Skin epidermis (tissue), 12 donors: ENCODE results near the gene SPHK2.

ENCODE experiments used
- H3K27ac ChIP-seq, 21 experiments: fragments of 200-600 bp; sonication (generic) in 11 of 21; one replicate each; pipeline ENCODE4 v1.5.0; 2020; ENCODE audit warnings: mild to moderate bottlenecking in 3 of 21, inconsistent platforms in 2 of 21, moderate library complexity in 2 of 21
- H3K4me3 ChIP-seq, 7 experiments: fragments of 200-600 bp; sonication (generic) in 2 of 7; one replicate each; pipeline ENCODE4 v1.5.0; 2020; ENCODE audit warnings: inconsistent platforms in 2 of 7, mild to moderate bottlenecking in 2 of 7, moderate library complexity in 1 of 7

SPHK2 gene

GRCh38 chr19:48603001-48603400, 16.3 kb upstream of the SPHK2 start:
- H3K27ac ChIP-seq = no peak overlapping the region

DNA sequence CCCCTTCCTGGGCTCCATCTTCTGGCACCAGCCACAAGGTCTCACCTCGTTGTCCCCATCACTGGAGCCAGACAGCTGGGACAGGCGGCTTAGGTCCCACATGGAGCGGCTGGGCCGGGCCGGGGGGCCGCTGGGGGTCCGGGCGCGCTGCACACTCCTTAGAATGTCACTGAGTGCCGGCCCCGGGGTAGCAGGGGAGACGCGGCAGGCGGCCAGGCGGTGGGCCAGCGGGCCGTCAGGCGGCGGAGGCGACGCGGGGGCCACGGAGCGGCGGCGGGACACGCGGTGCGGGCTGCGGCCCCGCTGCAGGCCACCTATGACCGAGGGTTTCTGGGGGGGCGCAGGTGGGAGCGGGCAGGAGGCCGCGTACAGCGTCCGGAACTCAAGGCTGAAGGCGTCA, 15.9 kb upstream of the SPHK2 start:
- H3K4me3 ChIP-seq = no peak overlapping the region
- H3K27ac ChIP-seq = no peak overlapping the region

More at GRCh38 chr19:48603001-48603400, 16.3 kb upstream of the SPHK2 start:
- H3K4me3 ChIP-seq = no peak overlapping the region

DNA sequence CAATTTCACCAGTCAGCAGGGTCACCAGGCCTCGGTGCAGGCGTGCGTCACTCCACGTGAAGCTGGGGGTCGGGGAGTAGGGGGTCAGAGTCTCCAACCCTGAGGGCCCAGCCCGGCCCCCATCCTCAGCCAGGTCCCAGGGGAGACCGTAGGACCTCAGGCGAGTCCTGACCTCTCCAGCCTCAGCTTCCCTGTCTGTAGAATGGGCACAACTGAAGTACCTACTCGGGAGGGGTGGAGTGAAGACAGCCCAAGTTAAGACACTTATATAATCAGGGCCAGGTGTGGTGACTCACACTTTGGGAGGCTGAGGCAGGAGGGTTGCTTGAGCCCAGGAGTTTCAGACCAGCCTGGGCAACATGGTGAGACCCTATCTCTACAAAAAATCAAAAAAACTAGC, 15.5 kb upstream of the SPHK2 start:
- no peak overlapping the region for H3K27ac ChIP-seq
- no peak overlapping the region for H3K4me3 ChIP-seq

- Histone ChIP-seq H3K4me3 (no peak within 1 kb of the TSS), H3K27ac (no peak within 1 kb of the TSS)
These were observed 12.6 kb upstream of the SPHK2 start, which contains the start of gene SPACA4 for GRCh38 chr19:48606463-48607358. SPACA4 (plus strand) TSS chr19:48606742; CDS start chr19:48606979, 237 bp downstream.

GRCh38 chr19:48607359-48607755, 11.9 kb upstream of the SPHK2 start:
- H3K4me3 ChIP-seq = no peak overlapping the region
- H3K27ac ChIP-seq = no peak overlapping the region

DNA sequence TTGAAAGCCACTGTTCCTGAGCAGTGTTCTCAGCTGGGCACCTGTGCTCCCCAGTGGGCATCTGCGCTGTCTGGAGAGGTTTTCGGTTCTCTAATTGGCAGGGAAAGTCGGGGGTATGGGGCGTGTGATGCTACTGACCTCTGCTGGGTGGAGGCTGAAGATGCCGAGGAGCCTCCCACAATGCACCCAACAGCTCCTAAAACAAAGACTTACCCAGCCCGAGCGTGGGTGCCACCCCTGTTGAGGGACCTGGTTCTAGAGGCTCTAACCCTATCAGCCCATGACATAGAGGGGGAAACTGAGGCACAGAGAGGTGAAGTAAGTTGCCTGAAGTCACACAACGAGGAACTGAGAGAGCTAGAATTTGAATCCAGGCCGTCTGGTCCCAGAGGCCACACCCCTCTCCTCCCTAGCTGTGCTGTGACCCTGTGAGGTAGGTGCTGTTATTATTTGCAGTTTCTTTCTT, 10.5 kb upstream of the SPHK2 start:
- H3K27ac ChIP-seq = no peak overlapping the region
- no peak overlapping the region for H3K4me3 ChIP-seq

- no peak overlapping the region for H3K27ac ChIP-seq
These were observed 9.7 kb upstream of the SPHK2 start for GRCh38 chr19:48609571-48610108.

GRCh38 chr19:48611872-48612271, 7.4 kb upstream of the SPHK2 start:
- H3K27ac ChIP-seq = no peak overlapping the region
- H3K4me3 ChIP-seq = no peak overlapping the region

More at GRCh38 chr19:48609571-48610108, 9.7 kb upstream of the SPHK2 start:
- H3K4me3 ChIP-seq = no peak overlapping the region

GRCh38 chr19:48613024-48613851, 6.1 kb upstream of the SPHK2 start:
- H3K27ac ChIP-seq = peak overlapping the region in 1 of 21 experiments; percentile 12
- H3K4me3 ChIP-seq = no peak overlapping the region

DNA sequence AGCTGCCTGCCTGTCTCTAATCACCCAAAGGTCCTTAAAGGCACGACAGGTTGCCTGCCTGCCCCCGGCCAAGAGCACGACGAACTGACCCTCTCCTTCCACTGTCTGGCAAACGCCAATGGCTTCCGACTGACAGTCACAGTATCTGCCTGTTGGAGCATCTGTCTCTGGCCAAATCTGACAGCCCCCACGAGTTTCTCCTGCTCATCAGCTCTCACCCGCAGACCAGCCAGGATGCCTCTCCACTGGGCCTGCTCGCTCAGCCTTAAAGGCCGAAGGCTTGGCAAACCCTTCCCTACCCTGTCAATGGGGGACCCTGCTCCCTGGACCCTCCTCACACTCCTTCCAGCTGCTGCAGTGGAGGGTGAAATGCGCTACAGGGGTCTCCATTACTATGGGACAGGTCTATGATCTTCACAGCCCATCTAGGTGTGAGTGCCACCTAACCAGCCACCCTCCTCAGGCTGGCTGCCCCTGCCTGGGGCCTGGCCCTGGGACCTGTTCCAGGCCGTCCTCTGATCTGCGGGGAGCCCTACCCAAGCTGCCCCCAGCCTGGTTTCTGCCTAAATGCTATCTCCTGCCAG, 5.4 kb upstream of the SPHK2 start:
- Histone ChIP-seq H3K27ac (peak overlapping the region in 12 of 21 experiments; percentile 27 to 76 (median 50)), H3K4me3 (no peak overlapping the region)

DNA sequence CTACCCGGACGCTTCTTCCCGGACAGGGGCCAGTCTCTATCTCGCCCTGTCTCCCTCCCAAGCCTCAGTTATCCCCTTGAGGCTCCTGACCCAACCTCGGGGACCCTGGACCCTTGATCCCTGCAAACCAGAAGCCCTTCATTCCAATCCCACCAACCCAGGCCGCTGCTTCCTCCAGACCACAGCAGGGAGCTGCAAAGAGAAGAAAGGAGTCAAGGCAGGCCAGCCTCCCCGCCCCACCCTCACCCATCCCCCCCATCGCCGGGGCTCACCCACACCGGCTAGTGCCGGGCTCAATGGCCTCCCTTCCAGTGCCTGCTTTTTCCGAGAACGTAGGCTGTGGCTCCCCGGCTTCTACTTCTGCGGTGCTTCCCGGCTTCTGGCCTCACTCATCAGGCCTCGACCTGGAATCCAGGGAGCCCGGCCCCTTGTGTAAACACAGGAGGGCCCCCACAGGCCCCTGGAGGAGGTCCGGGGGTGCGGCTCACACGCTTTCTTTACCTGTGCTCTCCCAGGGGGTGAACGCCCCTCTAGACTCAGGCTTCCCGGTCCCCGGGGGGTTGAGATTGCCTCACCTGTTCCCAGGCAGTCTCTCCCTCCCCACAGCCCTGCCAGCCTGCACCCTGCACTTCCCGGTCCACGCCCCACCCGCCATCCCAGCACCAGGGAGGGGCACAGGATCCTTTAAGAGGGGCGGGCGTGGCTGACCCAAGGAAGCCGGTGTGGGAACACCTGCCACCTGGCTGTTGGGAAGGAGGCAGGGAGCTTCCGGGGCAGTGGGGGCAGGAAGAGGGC, 4.7 kb upstream of the SPHK2 start, which contains the start of gene FAM83E:
TSS of gene FAM83E (minus strand) at position 641 of the 795 bp plus-strand sequence. CDS start 1,704 bp downstream, outside the sequence.
- H3K4me3 ChIP-seq = no peak within 1 kb of the TSS
- H3K27ac ChIP-seq = peak within 1 kb of the TSS in 15 of 21 experiments; percentile 0 to 96 (median 48)

DNA sequence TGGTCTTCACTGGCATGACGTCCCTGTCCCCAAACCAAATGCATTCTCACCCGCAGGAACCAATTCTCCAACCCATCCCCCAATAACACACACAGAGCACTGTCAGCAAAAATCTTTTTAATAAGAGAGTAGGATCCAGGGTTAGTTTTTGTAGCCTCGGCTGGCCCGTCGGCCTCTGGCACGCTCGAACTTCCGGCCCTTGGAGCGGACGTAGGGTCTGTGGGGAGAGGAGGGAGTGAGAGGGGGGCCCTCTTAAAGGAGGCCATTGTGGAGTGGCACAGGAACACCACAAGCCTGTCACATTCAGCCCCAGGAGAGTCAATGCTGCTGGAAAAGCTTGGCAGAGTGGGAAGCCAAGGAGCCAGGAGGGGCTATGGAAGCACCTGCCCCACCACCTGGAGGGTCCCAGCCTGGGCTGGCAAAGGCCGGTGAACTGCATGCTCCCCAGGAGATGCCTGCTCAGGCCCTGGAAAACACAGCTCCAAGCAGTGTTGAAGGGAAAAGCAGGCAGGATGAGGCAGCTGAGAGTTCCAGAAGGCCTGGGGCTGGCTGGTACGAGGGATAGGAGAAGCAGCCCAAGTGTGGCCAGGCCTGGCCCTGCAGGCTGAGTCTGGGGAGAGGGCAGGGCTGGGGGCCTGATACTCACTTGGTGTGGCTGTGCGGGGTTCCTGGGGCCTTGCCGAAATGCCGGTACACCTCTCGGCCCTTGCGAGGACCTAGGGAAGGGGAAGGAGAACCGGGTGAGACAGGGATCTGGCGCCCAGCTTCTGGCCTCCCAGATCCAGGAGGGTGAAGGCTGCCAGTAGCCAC, 3.9 kb upstream of the SPHK2 start:
- no peak overlapping the region for H3K4me3 ChIP-seq
- H3K27ac ChIP-seq = peak overlapping the region in 11 of 21 experiments; percentile 0 to 96 (median 46)

DNA sequence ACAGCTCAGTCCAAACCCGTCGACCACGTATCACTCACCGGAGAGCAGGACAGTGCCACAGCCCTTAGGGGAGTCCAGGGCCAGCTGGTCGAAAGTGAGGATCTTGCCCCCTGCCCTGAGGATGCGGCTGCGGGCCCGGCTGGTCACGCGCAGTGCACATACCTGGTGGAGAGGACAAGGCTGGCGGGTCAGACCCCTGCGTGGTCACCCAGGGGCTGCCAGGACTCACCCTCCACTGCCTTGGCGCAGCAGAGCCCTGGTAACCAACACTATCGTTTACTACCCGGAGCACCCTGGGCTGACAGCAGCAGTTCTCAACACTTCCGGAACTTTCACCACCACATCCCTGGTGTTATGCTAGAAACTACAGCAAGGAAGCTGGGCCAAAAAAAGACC, 3.3 kb upstream of the SPHK2 start:
- peak overlapping the region in 10 of 21 experiments; percentile 0 to 96 (median 30) for H3K27ac ChIP-seq

GRCh38 chr19:48616491-48617056, 2.7 kb upstream of the SPHK2 start:
- H3K4me3 ChIP-seq = peak overlapping the region in 3 of 7 experiments; percentile 71 to 86 (median 80)

More for the DNA sequence above, 3.3 kb upstream of the SPHK2 start:
- peak overlapping the region in 1 of 7 experiments; percentile 2 for H3K4me3 ChIP-seq

GRCh38 chr19:48617146-48617937, 2.0 kb upstream of the SPHK2 start:
- H3K27ac ChIP-seq = peak overlapping the region in 16 of 21 experiments; percentile 24 to 96 (median 88)
- peak overlapping the region; percentile 62 to 86 (median 71) for H3K4me3 ChIP-seq

More at GRCh38 chr19:48616491-48617056, 2.7 kb upstream of the SPHK2 start:
- peak overlapping the region in 10 of 21 experiments; percentile 8 to 96 (median 84) for H3K27ac ChIP-seq

DNA sequence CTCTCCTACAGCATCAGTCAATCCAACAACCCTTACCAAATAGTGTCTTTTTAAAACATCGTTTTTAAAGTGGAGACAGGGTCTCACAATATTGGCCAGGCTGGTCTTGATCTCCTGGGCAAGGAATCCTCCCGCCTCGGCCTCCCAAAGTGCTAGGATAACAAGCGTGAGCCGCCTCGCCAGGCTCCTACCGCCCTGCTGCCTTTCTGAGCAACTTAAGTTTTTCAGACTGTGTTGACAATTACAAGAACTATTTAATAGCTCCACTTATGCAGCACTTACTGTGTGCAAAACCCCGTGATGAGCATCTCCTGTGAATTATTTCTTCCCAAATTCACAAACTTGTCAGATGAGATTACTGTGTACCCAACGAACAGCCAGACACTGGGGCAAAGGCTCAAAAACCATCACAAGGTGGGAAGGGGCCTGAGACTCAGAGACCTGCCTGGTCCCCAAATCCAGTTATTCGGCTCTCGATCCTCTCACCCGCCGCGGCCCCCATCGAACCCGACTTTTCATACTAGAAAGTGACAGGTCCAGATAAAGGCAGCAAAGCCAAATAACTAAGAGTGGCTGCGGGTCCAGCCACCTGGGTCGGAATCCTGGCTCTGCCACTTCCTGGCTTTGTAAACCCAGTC, 909 bp upstream of the SPHK2 start:
- peak overlapping the region; percentile 42 to 96 (median 87) for H3K27ac ChIP-seq

More for the DNA sequence above, 909 bp upstream of the SPHK2 start:
- H3K4me3 ChIP-seq = peak overlapping the region; percentile 62 to 86 (median 71)
